Measurements from ENCODE around the gene GNPAT.

GNPAT gene

GRCh38 chr1:231196728-231197127 is 44.3 kb upstream of the GNPAT start:
- no peak overlapping the region for H3K27ac ChIP-seq
- TF ChIP-seq ZFX (IDR thresholded peaks at IDR 0.05; ENCODE audit: borderline replicate concordance), result no peak
- TF ChIP-seq, protein P1, sequence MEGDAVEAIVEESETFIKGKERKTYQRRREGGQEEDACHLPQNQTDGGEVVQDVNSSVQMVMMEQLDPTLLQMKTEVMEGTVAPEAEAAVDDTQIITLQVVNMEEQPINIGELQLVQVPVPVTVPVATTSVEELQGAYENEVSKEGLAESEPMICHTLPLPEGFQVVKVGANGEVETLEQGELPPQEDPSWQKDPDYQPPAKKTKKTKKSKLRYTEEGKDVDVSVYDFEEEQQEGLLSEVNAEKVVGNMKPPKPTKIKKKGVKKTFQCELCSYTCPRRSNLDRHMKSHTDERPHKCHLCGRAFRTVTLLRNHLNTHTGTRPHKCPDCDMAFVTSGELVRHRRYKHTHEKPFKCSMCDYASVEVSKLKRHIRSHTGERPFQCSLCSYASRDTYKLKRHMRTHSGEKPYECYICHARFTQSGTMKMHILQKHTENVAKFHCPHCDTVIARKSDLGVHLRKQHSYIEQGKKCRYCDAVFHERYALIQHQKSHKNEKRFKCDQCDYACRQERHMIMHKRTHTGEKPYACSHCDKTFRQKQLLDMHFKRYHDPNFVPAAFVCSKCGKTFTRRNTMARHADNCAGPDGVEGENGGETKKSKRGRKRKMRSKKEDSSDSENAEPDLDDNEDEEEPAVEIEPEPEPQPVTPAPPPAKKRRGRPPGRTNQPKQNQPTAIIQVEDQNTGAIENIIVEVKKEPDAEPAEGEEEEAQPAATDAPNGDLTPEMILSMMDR (IDR thresholded peaks at IDR 0.05), result no peak

GRCh38 chr1:231199868-231200267 is 41.1 kb upstream of the GNPAT start:
- H3K27ac ChIP-seq, result no peak overlapping the region

GRCh38 chr1:231200388-231201031 is 40.5 kb upstream of the GNPAT start:
- TF ChIP-seq, protein P1 (IDR thresholded peaks at IDR 0.05), result no peak
- TF ChIP-seq ZFX (IDR thresholded peaks at IDR 0.05; ENCODE audit: borderline replicate concordance), result no peak
- H3K27ac ChIP-seq, result no peak overlapping the region

More at GRCh38 chr1:231199868-231200267, 41.1 kb upstream of the GNPAT start:
- TF ChIP-seq, protein P1 (IDR thresholded peaks at IDR 0.05), result no peak
- no peak for TF ChIP-seq ZFX (IDR thresholded peaks at IDR 0.05; ENCODE audit: borderline replicate concordance)

DNA sequence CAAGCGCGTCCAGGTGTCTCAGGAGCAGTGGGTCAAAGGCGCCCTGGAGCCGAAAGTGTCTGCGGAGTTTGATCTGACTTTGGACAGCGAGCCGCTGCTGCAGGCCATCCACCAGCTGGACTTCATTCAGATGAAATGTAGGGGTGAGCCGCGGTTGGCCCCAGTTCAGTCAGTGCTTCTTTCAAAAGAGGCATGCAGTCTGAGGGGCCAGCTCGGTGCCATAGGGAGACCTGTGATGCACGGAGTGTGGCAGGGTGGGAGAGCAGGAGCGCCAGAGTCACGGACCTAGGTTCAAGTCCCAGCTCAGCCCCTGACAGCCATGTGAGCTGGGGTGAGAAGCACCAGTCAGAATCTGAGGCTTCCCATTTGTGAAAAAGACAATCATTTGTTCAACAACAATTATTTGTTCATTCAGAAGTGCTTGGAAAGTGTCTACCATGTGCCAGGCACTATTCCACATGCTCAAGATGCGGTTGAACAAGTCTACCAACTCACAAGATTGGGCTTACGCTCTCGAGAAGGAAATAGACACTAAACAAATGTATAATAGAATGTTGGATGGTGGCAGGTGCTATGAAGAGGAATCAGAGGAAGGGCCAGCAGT is 39.5 kb upstream of the GNPAT start:
- no peak overlapping the region for H3K27ac ChIP-seq
- TF ChIP-seq ZFX (IDR thresholded peaks at IDR 0.05; ENCODE audit: borderline replicate concordance), result no peak
- TF ChIP-seq, protein P1 (IDR thresholded peaks at IDR 0.05), result no peak

- no peak for TF ChIP-seq ZFX (IDR thresholded peaks at IDR 0.05; ENCODE audit: borderline replicate concordance)
- TF ChIP-seq, protein P1 (IDR thresholded peaks at IDR 0.05), result no peak
- no peak overlapping the region for H3K27ac ChIP-seq
Observed at GRCh38 chr1:231201979-231202633, 38.9 kb upstream of the GNPAT start.

DNA sequence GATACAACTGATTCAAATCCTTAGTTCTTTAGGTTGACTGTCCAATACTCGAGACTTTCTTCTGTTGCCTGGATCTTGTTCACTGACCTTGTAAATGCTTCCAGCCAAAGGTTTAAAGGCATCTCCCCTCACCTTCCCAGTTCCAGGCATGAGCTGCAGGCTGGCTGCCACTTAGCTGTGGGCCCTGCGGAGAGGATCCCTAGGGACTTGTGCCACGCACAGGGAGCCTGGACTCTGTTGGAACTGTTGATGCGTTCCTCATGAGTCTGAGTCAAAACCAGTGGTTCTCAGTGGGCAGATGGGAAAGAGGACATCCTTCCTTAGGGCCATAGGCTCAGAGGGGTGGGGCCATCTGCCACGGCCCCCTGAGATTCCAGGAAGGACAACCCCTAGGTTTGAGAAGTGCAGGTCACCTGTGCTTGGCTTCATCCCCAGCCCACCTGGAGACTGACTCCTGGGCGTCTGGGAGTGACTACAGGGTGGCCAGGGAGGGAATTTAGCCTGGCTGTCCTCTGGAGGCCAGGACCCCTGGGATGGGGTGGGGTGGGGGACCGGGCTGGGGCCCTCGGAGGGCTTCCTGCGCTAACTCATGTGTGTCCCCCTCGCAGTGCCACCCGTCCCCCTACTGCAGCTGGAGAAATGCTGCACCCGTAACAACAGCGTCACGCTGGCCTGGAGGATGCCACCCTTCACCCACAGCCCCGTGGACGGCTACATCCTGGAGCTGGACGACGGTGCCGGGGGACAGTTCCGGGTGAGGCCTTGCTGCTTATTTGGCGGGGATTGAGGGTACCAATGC is 37.6 kb upstream of the GNPAT start:
- H3K27ac ChIP-seq, result no peak overlapping the region
- TF ChIP-seq, protein P1 (IDR thresholded peaks at IDR 0.05), result no peak
- TF ChIP-seq ZFX (IDR thresholded peaks at IDR 0.05; ENCODE audit: borderline replicate concordance), result no peak
